Spleen (tissue), 11 donors: Measurements from ENCODE around the gene SULT1B1. TPM values are rescaled to one million over a fixed set of nuclear protein-coding genes. Genes with fewer than 3 reads are reported as not detected.

Source experiments
- DNase-seq: peaks from one replicate; pipeline ENCODE4 v3.0.0-alpha.2; 2020
- H3K27ac ChIP-seq, 8 donors: fragments of 200-600 bp; sonication (generic) in 7 of 8; 1 replicate in 4 of 8; 2 replicates in 4 of 8; pipeline versions ENCODE4 v1.5.0 to v1.8.0; 2016 to 2021; ENCODE audit warnings: inconsistent platforms in 4 of 8, mild to moderate bottlenecking in 4 of 8, moderate library complexity in 1 of 8
- H3K27me3 ChIP-seq, 7 donors: fragments of 200-600 bp; sonication (generic) in 6 of 7; replicated peaks in 1 of 7; 1 replicate in 4 of 7; 2 replicates in 3 of 7; pipeline versions ENCODE4 v1.5.0 to v1.8.0; 2016 to 2021; ENCODE audit warnings: inconsistent platforms in 3 of 7, mild to moderate bottlenecking in 1 of 7
- H3K36me3 ChIP-seq, 6 donors: fragments of 200-600 bp; sonication (generic) in 5 of 6; 1 replicate in 4 of 6; 2 replicates in 2 of 6; pipeline versions ENCODE4 v1.5.0 to v1.8.0; 2016 to 2021; ENCODE audit warnings: inconsistent platforms in 2 of 6
- H3K4me1 ChIP-seq, 6 donors: fragments of 200-600 bp; sonication (generic) in 5 of 6; 1 replicate in 3 of 6; 2 replicates in 3 of 6; pipeline versions ENCODE4 v1.5.0 to v1.8.0; 2016 to 2021; ENCODE audit warnings: inconsistent platforms in 3 of 6
- H3K4me3 ChIP-seq, 8 donors: fragments of 200-600 bp; sonication (generic) in 7 of 8; 1 replicate in 4 of 8; 2 replicates in 4 of 8; pipeline versions ENCODE4 v1.5.0 to v1.8.0; 2016 to 2021; ENCODE audit warnings: inconsistent platforms in 4 of 8, mild to moderate bottlenecking in 4 of 8, moderate library complexity in 2 of 8
- H3K9me3 ChIP-seq, 8 donors: fragments of 200-600 bp; sonication (generic) in 7 of 8; 1 replicate in 4 of 8; 2 replicates in 4 of 8; pipeline versions ENCODE4 v1.5.0 to v1.8.0; 2016 to 2021; ENCODE audit warnings: inconsistent platforms in 4 of 8
- CTCF ChIP-seq, 11 experiments: fragments of 200-600 bp in 7 of 11; fragments of 450-650 bp in 4 of 11; sonication (generic) in 4 of 11; IDR thresholded peaks in 8 of 11; conservative IDR thresholded peaks in 3 of 11; 1 replicate in 7 of 11; 2 replicates in 4 of 11; pipeline versions ENCODE4 v1.4.0 to v1.8.0; 2016 to 2021; ENCODE audit warnings: antibody characterized with exemption in 11 of 11, inconsistent platforms in 4 of 11, mild to moderate bottlenecking in 1 of 11
- POLR2A ChIP-seq, 3 donors: fragments of 450-650 bp; IDR thresholded peaks; one replicate each; pipeline ENCODE4 v1.5.1; 2017; ENCODE audit warnings: antibody characterized with exemption in 3 of 3, mild to moderate bottlenecking in 1 of 3
- POLR2AphosphoS5 ChIP-seq, 3 donors: sonication (generic); formaldehyde crosslinking; IDR thresholded peaks; one replicate each; pipeline ENCODE4 v1.5.1; 2017; ENCODE audit warnings: antibody characterized with exemption in 3 of 3
- WGBS, 5 donors: extraction: QIAGEN DNeasy Blood & Tissue Kit in 3 of 5; methylation state at CpG; one replicate each; pipeline versions ENCODE4 v1.1.5 to v1.1.7; 2013 to 2018; 5-methylcytosine and 5-hydroxymethylcytosine counted together
- intact Hi-C: fragments of 100-400 bp; cut with DNase I; formaldehyde crosslinking; loops from one replicate; pipeline ENCODE4 v1.15.0; 2023; ENCODE audit warnings: low total_unique reads
- polyA plus RNA-seq, 3 donors: library from polyadenylated mRNA; stranded (reverse); fragments of 200-250 nt; gene quantifications; one replicate each; pipeline ENCODE4 v1.2.1, GENCODE V29; 2013
- total RNA-seq, 7 donors: library from RNA; depleted of rRNA in 3 of 7; stranded (reverse); fragments of >200 nt in 3 of 7; fragmentation: NEBNext Ultra II Directional in 4 of 7; extraction: Animal tissue kit (Norgen Biotek cat#: 25700) in 4 of 7; gene quantifications; one replicate each; pipeline versions ENCODE4 v1.1.0 to v1.2.1, GENCODE V29; 2016 to 2021
- donor health status: healthy with polysubstance abuse.
- donor health status: DM: no; HTN: no; CAD: no; lungs with moderate emphysema.
- donor health status: DM: no; HTN: no; CAD: no.
- donor health status: Bipolar disorder and iron deficiency.
- donor health status: healthy.
- donor health status: DM: no; HTN: no; CAD: no.
- donor health status: DM: yes; HTN: yes; CAD: no.

The SULT1B1 gene
- total and polyA plus RNA-seq, 10 donors: 1.1 to 53.1 (median 21.9) TPM

DNA sequence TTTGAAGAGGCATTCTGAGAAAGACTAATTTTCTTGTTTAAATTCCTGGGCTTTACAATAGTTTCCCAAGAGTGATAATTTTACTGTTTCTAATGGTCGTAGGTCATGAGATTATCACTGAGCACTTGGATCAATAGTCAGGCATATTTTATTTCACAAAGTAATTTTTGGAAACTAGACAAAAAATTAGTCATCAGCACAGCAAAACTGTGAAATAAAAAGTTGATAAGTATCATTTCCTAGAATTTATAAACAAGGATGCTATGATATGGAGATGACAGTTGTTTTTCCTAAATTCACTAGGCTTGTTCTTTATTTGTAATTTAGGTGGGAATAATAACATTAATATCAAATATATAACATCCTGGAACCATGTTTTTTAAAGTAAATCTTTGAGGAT is 33.0 kb downstream of the SULT1B1 start:
- Histone ChIP-seq H3K4me1 (peaks cover 0 to 6% (median 0%) of the 10 kb centered on the region in 6 donors), H3K9me3 (peaks cover 0 to 3% (median 0%) of the 10 kb centered on the region in 8 donors), H3K27ac (peak overlapping the region in 5 of 8 donors; percentile 24 to 65 (median 55)), H3K36me3 (peaks cover 0 to 25% (median 0%) of the 10 kb centered on the region in 6 donors), H3K27me3 (no peaks in the 10 kb centered on the region), H3K4me3 (no peak overlapping the region)
- DNase-seq: no peak
- no peak for TF ChIP-seq CTCF (IDR thresholded peaks at IDR 0.05 in 8 of 11, conservative IDR thresholded peaks at IDR 0.05 in 3 of 11)
- no peak for TF ChIP-seq POLR2AphosphoS5 (IDR thresholded peaks at IDR 0.05)
- TF ChIP-seq POLR2A (IDR thresholded peaks at IDR 0.05): no peak
- intact Hi-C loops: no loop called here
- WGBS, 5 donors: 71 to 84% (median 79%) methylated on average over 1 of the region's 1 CpG

DNA sequence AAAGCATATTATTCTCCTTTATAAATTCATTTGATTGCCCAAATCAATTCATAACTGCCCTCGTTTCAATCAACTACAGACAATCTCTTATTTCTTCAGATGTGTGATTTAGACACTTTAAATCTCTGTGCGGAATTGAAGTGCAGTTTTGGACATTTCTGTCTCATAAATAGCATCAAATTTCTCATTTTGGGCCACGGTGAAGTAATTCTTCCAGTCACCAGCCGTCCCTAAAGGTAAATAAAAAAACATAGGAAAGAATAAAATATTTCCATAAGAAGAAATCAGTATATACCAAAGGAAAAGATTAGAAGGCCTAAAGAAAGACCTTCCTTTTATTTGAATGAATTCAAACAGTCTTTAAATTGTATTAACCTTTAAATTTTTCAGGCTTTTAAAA is 33.4 kb downstream of the SULT1B1 start:
- Histone ChIP-seq H3K27me3 (no peaks in the 10 kb centered on the region), H3K27ac (peak overlapping the region in 6 of 8 donors; percentile 24 to 65 (median 45)), H3K36me3 (peaks cover 0 to 21% (median 0%) of the 10 kb centered on the region in 6 donors), H3K4me1 (peaks cover 0 to 6% (median 0%) of the 10 kb centered on the region in 6 donors), H3K9me3 (peaks cover 0 to 3% (median 0%) of the 10 kb centered on the region in 8 donors), H3K4me3 (no peak overlapping the region)
- no peak for DNase-seq
- TF ChIP-seq POLR2A (IDR thresholded peaks at IDR 0.05) (no peak), POLR2AphosphoS5 (IDR thresholded peaks at IDR 0.05) (no peak), CTCF (IDR thresholded peaks at IDR 0.05 in 8 of 11, conservative IDR thresholded peaks at IDR 0.05 in 3 of 11) (no peak)
- intact Hi-C loops: no loop called here
- WGBS, 5 donors: 78 to 90% (median 81%) methylated on average over 4 of the region's 4 CpGs

GRCh38 chr4:69718396-69719271 is 41.8 kb downstream of the SULT1B1 start:
- no peak for DNase-seq
- 35 to 49% (median 44%) methylated on average over 4 of the region's 4 CpGs for WGBS, 5 donors
- Histone ChIP-seq H3K4me3 (no peak overlapping the region), H3K9me3 (no peaks in the 10 kb centered on the region), H3K36me3 (no peaks in the 10 kb centered on the region), H3K27me3 (no peaks in the 10 kb centered on the region), H3K4me1 (peaks cover 0 to 12% (median 0%) of the 10 kb centered on the region in 6 donors), H3K27ac (peak overlapping the region in 4 of 8 donors; percentile 0 to 46 (median 26))
- intact Hi-C loops: no loop called here
- no peak for TF ChIP-seq POLR2AphosphoS5 (IDR thresholded peaks at IDR 0.05)

- TF ChIP-seq POLR2A (IDR thresholded peaks at IDR 0.05): no peak
- Histone ChIP-seq H3K36me3 (no peaks in the 10 kb centered on the region), H3K9me3 (no peaks in the 10 kb centered on the region), H3K27me3 (no peaks in the 10 kb centered on the region), H3K4me1 (peaks cover 0 to 12% (median 0%) of the 10 kb centered on the region in 6 donors), H3K27ac (peak overlapping the region in 3 of 8 donors; percentile 0 to 46 (median 43)), H3K4me3 (no peak overlapping the region)
- no peak for DNase-seq
- intact Hi-C loops: no loop called here
Measured at GRCh38 chr4:69717778-69718177, 42.6 kb downstream of the SULT1B1 start.

- Histone ChIP-seq H3K9me3 (no peaks in the 10 kb centered on the region), H3K4me1 (peaks cover 0 to 12% (median 0%) of the 10 kb centered on the region in 6 donors), H3K36me3 (no peaks in the 10 kb centered on the region), H3K27ac (no peak overlapping the region), H3K4me3 (no peak overlapping the region), H3K27me3 (no peaks in the 10 kb centered on the region)
- DNase-seq: no peak
- 83 to 99% (median 93%) methylated on average over 2 of the region's 2 CpGs for WGBS, 5 donors
- intact Hi-C loops: no loop called here
- TF ChIP-seq POLR2AphosphoS5 (IDR thresholded peaks at IDR 0.05) (no peak), POLR2A (IDR thresholded peaks at IDR 0.05) (no peak), CTCF (IDR thresholded peaks at IDR 0.05 in 8 of 11, conservative IDR thresholded peaks at IDR 0.05 in 3 of 11) (no peak)
Measured at GRCh38 chr4:69716654-69717053, 43.8 kb downstream of the SULT1B1 start.
